ENCODE measurements around the gene OR6B1. TPM values are rescaled to one million over a fixed set of nuclear protein-coding genes. Genes with fewer than 3 reads are reported as not detected.

OR6B1 gene
- total and polyA plus RNA-seq, 2 of the 8 experiments (the other 6 are each of a cell fraction or from before 2014, with no cell fraction given): not detected

DNA sequence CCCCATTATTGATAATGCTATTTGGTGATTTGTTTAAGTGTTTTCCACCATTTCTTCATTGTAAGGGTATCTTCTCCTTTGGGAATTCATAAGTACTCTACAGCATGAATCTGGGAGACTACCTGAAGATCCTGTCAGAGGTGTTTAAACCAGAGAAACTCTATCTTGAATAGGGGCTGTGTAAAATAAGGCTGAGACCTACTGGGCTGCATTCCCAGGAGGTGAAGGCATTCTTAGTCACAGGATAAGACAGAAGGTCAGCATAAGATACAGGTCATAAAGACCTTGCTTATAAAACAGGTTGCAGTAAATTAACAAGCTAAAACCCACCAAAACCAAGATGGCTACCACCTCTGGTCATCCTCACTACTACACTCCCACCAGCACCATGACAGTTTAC, 35.3 kb downstream of the OR6B1 start (continued):
- no peak for TF ChIP-seq SAP30 (IDR thresholded peaks at IDR 0.05; ENCODE audit: insufficient read depth, insufficient replicate concordance, low read length)
- no peak for TF ChIP-seq CEBPB (IDR thresholded peaks at IDR 0.05; ENCODE audit: low read depth, low read length)

All from H1 (cell line).